GM23338 (cell line): Measurements from ENCODE around the gene SCYGR6. TPM values are rescaled to one million over a fixed set of nuclear protein-coding genes. Genes with fewer than 3 reads are reported as not detected.
A peak's percentile ranks its signal among the peaks of the same experiment; 100 is the strongest.

Source experiments
- ATAC-seq: fragments of 200-7000 bp; cut with Tn5 transposase; 3 replicates; pipeline ENCODE4 v1.9.1; 2020
- DNase-seq: peaks from one replicate; pipeline ENCODE4 v3.0.0-alpha.2; 2015; ENCODE audit warnings: low spot score
- H2AFZ ChIP-seq: fragments of 200-600 bp; sonication (generic); 2 replicates; pipeline ENCODE4 v1.8.0; 2016; ENCODE audit warnings: antibody characterized with exemption, mild to moderate bottlenecking, moderate library complexity
- H3F3A ChIP-seq: fragments of 200-600 bp; sonication (generic); replicated peaks from 2 replicates; pipeline ENCODE4 v1.8.0; 2017; ENCODE audit warnings: antibody characterized with exemption, mixed run types, low read depth
- H3K27ac ChIP-seq: fragments of 200-600 bp; sonication (generic); 2 replicates; pipeline ENCODE4 v1.6.1; 2016; ENCODE audit warnings: low read depth
- H3K27me3 ChIP-seq: fragments of 200-600 bp; sonication (generic); 2 replicates; pipeline ENCODE4 v1.8.0; 2016; ENCODE audit warnings: mild to moderate bottlenecking, mixed run types, moderate library complexity; ENCODE audit not compliant: insufficient read depth
- H3K36me3 ChIP-seq: fragments of 200-600 bp; sonication (generic); 2 replicates; pipeline ENCODE4 v1.8.0; 2016; ENCODE audit warnings: mild to moderate bottlenecking; ENCODE audit not compliant: insufficient read depth
- H3K4me1 ChIP-seq: fragments of 200-600 bp; sonication (generic); 2 replicates; pipeline ENCODE4 v1.8.0; 2016; ENCODE audit warnings: mild to moderate bottlenecking, moderate library complexity; ENCODE audit not compliant: insufficient read depth
- H3K4me2 ChIP-seq: fragments of 200-600 bp; sonication (generic); 2 replicates; pipeline ENCODE4 v1.7.1; 2017; ENCODE audit warnings: mixed run types
- H3K4me3 ChIP-seq: fragments of 200-600 bp; sonication (generic); 2 replicates; pipeline ENCODE4 v1.6.1; 2016; ENCODE audit warnings: mixed run types
- H3K79me2 ChIP-seq: fragments of 200-600 bp; sonication (generic); replicated peaks from 2 replicates; pipeline ENCODE4 v1.8.0; 2017; ENCODE audit warnings: mild to moderate bottlenecking; ENCODE audit not compliant: insufficient read depth
- H3K9me2 ChIP-seq: fragments of 200-600 bp; sonication (generic); 2 replicates; pipeline ENCODE4 v1.8.0; 2017; ENCODE audit not compliant: insufficient read depth
- H4K20me1 ChIP-seq: fragments of 200-600 bp; sonication (generic); replicated peaks from 2 replicates; pipeline ENCODE4 v1.8.0; 2017; ENCODE audit warnings: mild to moderate bottlenecking; ENCODE audit not compliant: insufficient read depth
- H3K27ac Mint-ChIP-seq: 2 replicates; pipeline ENCODE4 v1.8.0; 2020; ENCODE audit warnings: inconsistent platforms, mild to moderate bottlenecking, moderate library complexity, mixed read lengths
- H3K27me3 Mint-ChIP-seq: 3 replicates; pipeline ENCODE4 v1.8.0; 2022; ENCODE audit warnings: low read depth, mild to moderate bottlenecking, moderate library complexity, mixed read lengths, inconsistent platforms; ENCODE audit not compliant: insufficient read depth, poor library complexity
- H3K36me3 Mint-ChIP-seq: 3 replicates; pipeline ENCODE4 v1.8.0; 2021; ENCODE audit warnings: low read depth, mild to moderate bottlenecking, inconsistent platforms, moderate library complexity, mixed read lengths
- H3K4me1 Mint-ChIP-seq: 3 replicates; pipeline ENCODE4 v1.8.0; 2020; ENCODE audit warnings: mild to moderate bottlenecking, inconsistent platforms, mixed read lengths
- H3K4me3 Mint-ChIP-seq: 3 replicates; pipeline ENCODE4 v1.8.0; 2021; ENCODE audit warnings: moderate library complexity, mild to moderate bottlenecking, inconsistent platforms, mixed read lengths
- H3K9me3 Mint-ChIP-seq: 3 replicates; pipeline ENCODE4 v1.8.0; 2020; ENCODE audit warnings: moderate library complexity, mild to moderate bottlenecking, inconsistent platforms, mixed read lengths
- CREB1 ChIP-seq: fragments of 250-450 bp; sonication (Bioruptor Pico); IDR thresholded peaks from 2 replicates; pipeline ENCODE4 v1.5.0; 2020; ENCODE audit warnings: low read depth, mild to moderate bottlenecking, moderate library complexity
- EZH2 ChIP-seq: fragments of 200-600 bp; sonication (generic); IDR thresholded peaks from one replicate; pipeline ENCODE4 v1.8.0; 2017; ENCODE audit warnings: antibody characterized with exemption, mild to moderate bottlenecking, low read depth; ENCODE audit not compliant: unreplicated experiment
- JUNB ChIP-seq: IDR thresholded peaks from one replicate; pipeline ENCODE4 v1.6.1; 2016; ENCODE audit warnings: antibody characterized with exemption; ENCODE audit not compliant: unreplicated experiment
- NANOG ChIP-seq: IDR thresholded peaks from 2 replicates; pipeline ENCODE4 v1.6.1; 2016; ENCODE audit warnings: antibody characterized with exemption, borderline replicate concordance
- STAT1 ChIP-seq: IDR thresholded peaks from one replicate; pipeline ENCODE4 v1.6.1; 2016; ENCODE audit warnings: antibody characterized with exemption; ENCODE audit not compliant: unreplicated experiment
- ZNF331 ChIP-seq: fragments of 250-450 bp; sonication (Bioruptor Pico); IDR thresholded peaks from 2 replicates; pipeline ENCODE4 v1.5.0; 2020; ENCODE audit warnings: low read depth, mild to moderate bottlenecking, moderate library complexity
- polyA plus RNA-seq: library from polyadenylated mRNA; unstranded; fragments of >200 nt; fragmentation: Nextera tagmentation; extraction: Ambion mirVana; gene quantifications from 2 replicates; pipeline ENCODE4 v1.2.1, GENCODE V29; 2016
- total RNA-seq: library from RNA; depleted of rRNA; stranded (reverse); fragments of >200 nt; shearing (Covaris generic); gene quantifications from 2 replicates; pipeline ENCODE4 v1.2.3, GENCODE V29; 2014
- TF ChIP-seq, protein P1 (sequence below): fragments of 250-450 bp; sonication (Bioruptor Pico); IDR thresholded peaks from 2 replicates; pipeline ENCODE4 v1.5.0; 2020; ENCODE audit warnings: mild to moderate bottlenecking, moderate library complexity

The SCYGR6 gene
- total and polyA plus RNA-seq, 2 experiments from 2014 or later: not detected

DNA sequence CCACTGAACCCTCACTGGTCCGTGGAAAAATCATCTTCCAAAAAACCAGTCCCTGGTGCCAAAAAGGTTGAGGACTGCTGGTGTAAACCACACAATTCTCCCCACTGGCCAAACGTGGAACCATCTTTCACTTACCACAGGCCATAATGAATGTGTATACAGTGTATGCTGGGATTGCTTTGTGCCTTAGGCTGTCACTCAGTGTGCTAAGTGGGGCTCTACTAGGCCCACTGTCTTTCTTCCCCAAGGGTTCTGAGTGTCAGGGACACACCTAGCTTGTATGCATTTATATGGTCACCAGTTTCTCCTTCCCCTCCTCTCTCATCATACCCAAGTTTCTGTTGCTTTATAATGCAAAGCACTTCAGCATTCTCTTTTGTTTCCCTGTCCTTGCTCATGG, 48.4 kb upstream of the SCYGR6 start:
- Histone ChIP-seq H4K20me1 (no peaks in the 10 kb centered on the region), H3K27me3 (no peaks in the 10 kb centered on the region), H2AFZ (peak overlapping the region; percentile 78; the same call in 1 of the 2 replicates), H3K36me3 (no peaks in the 10 kb centered on the region), H3K4me1 (peaks cover 17% of the 10 kb centered on the region), H3K27ac (peak overlapping the region; percentile 77; the same call in 1 of the 2 replicates), H3K9me2 (no peaks in the 10 kb centered on the region), H3K79me2 (no peaks in the 10 kb centered on the region), H3K4me2 (no peak overlapping the region), H3F3A (no peaks in the 10 kb centered on the region), H3K4me3 (no peak overlapping the region)
- Mint-ChIP-seq H3K9me3 (peaks cover 2% of the 10 kb centered on the region; the same call in 2 of the 3 replicates), H3K27ac (no peak overlapping the region; the same call in 1 of the 2 replicates), H3K4me1 (peaks cover 16% of the 10 kb centered on the region), H3K36me3 (no peaks in the 10 kb centered on the region), H3K27me3 (peaks cover 4% of the 10 kb centered on the region), H3K4me3 (no peak overlapping the region)
- TF ChIP-seq CREB1 (CRISPR knock-in tag) (no peak), EZH2 (no peak), JUNB (no peak), ZNF331 (CRISPR knock-in tag) (no peak), NANOG (no peak)
- TF ChIP-seq, protein P1, sequence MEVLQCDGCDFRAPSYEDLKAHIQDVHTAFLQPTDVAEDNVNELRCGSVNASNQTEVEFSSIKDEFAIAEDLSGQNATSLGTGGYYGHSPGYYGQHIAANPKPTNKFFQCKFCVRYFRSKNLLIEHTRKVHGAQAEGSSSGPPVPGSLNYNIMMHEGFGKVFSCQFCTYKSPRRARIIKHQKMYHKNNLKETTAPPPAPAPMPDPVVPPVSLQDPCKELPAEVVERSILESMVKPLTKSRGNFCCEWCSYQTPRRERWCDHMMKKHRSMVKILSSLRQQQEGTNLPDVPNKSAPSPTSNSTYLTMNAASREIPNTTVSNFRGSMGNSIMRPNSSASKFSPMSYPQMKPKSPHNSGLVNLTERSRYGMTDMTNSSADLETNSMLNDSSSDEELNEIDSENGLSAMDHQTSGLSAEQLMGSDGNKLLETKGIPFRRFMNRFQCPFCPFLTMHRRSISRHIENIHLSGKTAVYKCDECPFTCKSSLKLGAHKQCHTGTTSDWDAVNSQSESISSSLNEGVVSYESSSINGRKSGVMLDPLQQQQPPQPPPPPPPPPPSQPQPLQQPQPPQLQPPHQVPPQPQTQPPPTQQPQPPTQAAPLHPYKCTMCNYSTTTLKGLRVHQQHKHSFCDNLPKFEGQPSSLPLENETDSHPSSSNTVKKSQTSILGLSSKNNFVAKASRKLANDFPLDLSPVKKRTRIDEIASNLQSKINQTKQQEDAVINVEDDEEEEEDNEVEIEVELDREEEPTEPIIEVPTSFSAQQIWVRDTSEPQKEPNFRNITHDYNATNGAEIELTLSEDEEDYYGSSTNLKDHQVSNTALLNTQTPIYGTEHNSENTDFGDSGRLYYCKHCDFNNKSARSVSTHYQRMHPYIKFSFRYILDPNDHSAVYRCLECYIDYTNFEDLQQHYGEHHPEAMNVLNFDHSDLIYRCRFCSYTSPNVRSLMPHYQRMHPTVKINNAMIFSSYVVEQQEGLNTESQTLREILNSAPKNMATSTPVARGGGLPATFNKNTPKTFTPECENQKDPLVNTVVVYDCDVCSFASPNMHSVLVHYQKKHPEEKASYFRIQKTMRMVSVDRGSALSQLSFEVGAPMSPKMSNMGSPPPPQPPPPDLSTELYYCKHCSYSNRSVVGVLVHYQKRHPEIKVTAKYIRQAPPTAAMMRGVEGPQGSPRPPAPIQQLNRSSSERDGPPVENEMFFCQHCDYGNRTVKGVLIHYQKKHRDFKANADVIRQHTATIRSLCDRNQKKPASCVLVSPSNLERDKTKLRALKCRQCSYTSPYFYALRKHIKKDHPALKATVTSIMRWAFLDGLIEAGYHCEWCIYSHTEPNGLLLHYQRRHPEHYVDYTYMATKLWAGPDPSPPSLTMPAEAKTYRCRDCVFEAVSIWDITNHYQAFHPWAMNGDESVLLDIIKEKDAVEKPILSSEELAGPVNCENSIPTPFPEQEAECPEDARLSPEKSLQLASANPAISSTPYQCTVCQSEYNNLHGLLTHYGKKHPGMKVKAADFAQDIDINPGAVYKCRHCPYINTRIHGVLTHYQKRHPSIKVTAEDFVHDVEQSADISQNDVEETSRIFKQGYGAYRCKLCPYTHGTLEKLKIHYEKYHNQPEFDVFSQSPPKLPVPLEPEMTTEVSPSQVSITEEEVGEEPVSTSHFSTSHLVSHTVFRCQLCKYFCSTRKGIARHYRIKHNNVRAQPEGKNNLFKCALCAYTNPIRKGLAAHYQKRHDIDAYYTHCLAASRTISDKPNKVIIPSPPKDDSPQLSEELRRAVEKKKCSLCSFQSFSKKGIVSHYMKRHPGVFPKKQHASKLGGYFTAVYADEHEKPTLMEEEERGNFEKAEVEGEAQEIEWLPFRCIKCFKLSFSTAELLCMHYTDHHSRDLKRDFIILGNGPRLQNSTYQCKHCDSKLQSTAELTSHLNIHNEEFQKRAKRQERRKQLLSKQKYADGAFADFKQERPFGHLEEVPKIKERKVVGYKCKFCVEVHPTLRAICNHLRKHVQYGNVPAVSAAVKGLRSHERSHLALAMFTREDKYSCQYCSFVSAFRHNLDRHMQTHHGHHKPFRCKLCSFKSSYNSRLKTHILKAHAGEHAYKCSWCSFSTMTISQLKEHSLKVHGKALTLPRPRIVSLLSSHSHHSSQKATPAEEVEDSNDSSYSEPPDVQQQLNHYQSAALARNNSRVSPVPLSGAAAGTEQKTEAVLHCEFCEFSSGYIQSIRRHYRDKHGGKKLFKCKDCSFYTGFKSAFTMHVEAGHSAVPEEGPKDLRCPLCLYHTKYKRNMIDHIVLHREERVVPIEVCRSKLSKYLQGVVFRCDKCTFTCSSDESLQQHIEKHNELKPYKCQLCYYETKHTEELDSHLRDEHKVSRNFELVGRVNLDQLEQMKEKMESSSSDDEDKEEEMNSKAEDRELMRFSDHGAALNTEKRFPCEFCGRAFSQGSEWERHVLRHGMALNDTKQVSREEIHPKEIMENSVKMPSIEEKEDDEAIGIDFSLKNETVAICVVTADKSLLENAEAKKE (CRISPR knock-in tag): no peak
- peak; percentile 2 for DNase-seq
- peak; percentile 33 for ATAC-seq

DNA sequence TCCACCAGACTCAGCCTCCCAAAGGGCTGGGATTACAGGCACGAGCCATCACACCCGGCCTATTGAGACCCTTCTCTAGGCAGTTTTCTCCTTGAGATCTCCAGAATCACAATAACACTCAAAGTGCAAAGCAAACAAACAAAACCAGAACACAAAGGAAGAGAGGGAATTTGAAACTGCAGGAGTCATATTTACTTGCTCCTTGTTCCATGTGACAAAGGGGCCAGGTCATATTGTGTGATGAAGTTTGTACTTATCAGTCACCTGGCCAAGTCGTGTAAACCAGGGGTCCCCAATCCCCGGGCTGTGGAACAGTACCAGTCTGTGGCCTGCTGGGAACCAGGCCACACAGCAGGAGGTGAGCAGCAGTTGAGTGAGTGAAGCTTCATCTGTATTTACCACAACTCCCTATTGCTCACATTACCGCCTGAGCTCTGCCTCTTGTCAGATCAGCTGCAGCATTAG, 47.7 kb upstream of the SCYGR6 start:
- Mint-ChIP-seq H3K4me3 (no peak overlapping the region), H3K27me3 (peaks cover 4% of the 10 kb centered on the region), H3K36me3 (no peaks in the 10 kb centered on the region), H3K4me1 (peaks cover 16% of the 10 kb centered on the region), H3K27ac (no peak overlapping the region), H3K9me3 (peaks cover 2% of the 10 kb centered on the region; the same call in 2 of the 3 replicates)
- Histone ChIP-seq H3K79me2 (no peaks in the 10 kb centered on the region), H3K27me3 (no peaks in the 10 kb centered on the region), H3F3A (no peaks in the 10 kb centered on the region), H3K27ac (no peak overlapping the region), H4K20me1 (no peaks in the 10 kb centered on the region), H3K9me2 (no peaks in the 10 kb centered on the region), H3K4me2 (no peak overlapping the region), H3K36me3 (no peaks in the 10 kb centered on the region), H3K4me1 (peaks cover 17% of the 10 kb centered on the region), H3K4me3 (no peak overlapping the region), H2AFZ (peak overlapping the region; percentile 81; the same call in 1 of the 2 replicates)
- ATAC-seq (no peak), DNase-seq (peak; percentile 15)
- TF ChIP-seq, protein P1 (CRISPR knock-in tag): no peak
- no peak for TF ChIP-seq STAT1
